ENCODE data around the gene ICE2. TPM values are rescaled to one million over a fixed set of nuclear protein-coding genes. Genes with fewer than 3 reads are reported as not detected.
A peak's percentile ranks its signal among the peaks of the same experiment; 100 is the strongest.

ICE2 gene
- total RNA-seq, 1 donor from 2014 or later: 67.2 TPM

DNA sequence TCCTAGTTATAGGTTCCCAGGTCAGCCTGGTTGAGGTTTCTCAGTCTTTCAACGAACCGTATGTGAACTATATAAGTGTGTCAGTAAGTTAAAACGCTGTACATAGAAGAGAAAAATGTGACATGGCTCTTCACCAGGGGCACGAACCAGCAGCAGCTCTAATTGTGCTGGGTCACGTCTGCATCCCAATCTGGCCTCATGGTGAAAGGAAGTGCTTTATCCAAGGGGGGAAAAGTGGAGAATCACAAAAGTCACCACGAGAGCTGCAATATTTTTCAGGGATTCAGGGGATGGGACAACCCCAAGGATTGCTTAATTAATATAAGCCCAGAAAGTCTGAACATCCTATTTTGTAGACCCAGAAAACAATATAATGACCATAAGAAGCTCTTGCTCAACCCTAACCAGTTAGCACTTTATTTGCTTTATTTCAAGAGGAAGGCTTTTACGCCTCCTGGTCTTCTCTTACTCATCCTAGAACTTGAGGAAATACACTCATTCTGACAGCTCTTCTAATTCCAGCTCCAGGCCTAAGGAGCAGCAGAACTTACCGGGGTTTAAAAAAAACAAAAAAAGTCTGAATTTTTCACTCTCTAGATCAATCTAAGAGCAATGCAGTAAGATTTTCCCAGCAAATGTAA, 97.7 kb downstream of the ICE2 start:
- TF ChIP-seq, protein P1, sequence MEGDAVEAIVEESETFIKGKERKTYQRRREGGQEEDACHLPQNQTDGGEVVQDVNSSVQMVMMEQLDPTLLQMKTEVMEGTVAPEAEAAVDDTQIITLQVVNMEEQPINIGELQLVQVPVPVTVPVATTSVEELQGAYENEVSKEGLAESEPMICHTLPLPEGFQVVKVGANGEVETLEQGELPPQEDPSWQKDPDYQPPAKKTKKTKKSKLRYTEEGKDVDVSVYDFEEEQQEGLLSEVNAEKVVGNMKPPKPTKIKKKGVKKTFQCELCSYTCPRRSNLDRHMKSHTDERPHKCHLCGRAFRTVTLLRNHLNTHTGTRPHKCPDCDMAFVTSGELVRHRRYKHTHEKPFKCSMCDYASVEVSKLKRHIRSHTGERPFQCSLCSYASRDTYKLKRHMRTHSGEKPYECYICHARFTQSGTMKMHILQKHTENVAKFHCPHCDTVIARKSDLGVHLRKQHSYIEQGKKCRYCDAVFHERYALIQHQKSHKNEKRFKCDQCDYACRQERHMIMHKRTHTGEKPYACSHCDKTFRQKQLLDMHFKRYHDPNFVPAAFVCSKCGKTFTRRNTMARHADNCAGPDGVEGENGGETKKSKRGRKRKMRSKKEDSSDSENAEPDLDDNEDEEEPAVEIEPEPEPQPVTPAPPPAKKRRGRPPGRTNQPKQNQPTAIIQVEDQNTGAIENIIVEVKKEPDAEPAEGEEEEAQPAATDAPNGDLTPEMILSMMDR (IDR thresholded peaks at IDR 0.05; ENCODE audit: unreplicated experiment): no peak
- peaks cover 75% of the 10 kb centered on the region for H3K4me1 Mint-ChIP-seq
- peaks cover 42% of the 10 kb centered on the region for H3K36me3 Mint-ChIP-seq
- H3K27me3 Mint-ChIP-seq (ENCODE audit: low read depth): no peaks in the 10 kb centered on the region
- H3K27ac Mint-ChIP-seq: peak overlapping the region; percentile 97
- no peaks in the 10 kb centered on the region for H3K9me3 Mint-ChIP-seq
- DNase-seq (ENCODE audit: low spot score in 2 of 2, unreplicated experiment in 2 of 2): no peak
- peak overlapping the region; percentile 9 for H3K4me3 Mint-ChIP-seq

DNA sequence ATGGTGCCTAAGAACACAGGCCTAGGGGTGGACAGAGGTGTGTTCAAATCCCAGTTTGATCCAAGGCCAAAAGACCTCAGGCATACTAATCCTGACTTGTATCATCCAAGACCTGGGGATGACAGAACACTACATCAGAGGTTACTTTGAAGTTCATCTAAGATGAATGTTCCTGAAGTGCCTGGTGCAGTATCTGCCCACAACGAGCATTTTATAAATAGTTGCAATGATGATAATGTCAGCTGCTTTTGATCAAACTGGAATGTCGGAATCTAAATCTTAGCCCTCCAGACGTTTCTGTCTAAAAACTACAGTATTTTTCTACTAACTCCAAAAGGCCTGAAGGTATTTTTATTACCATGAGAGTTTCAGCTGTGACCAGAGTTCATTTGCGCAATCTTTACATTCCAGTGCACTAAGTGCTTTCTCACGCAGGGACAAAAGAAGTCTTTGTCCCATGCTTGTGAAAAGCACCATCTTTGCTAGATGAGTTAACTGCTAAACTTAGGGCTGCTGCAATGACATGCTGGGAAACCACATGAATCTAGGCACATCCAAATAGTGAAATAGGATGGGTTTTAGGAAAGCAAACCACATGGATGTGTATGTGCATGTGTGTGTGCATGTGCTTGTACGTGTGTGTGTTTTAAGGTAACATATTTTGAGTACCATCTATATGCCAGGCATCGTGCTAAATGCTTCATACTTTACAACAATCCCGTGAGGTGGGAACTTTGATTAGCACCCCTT, 99.2 kb downstream of the ICE2 start:
- H3K4me1 Mint-ChIP-seq: peaks cover 82% of the 10 kb centered on the region
- peak overlapping the region; percentile 97 for H3K27ac Mint-ChIP-seq
- H3K4me3 Mint-ChIP-seq: no peak overlapping the region
- H3K36me3 Mint-ChIP-seq: peaks cover 42% of the 10 kb centered on the region
- DNase-seq (ENCODE audit: low spot score in 2 of 2, unreplicated experiment in 2 of 2): no peak
- no peaks in the 10 kb centered on the region for H3K9me3 Mint-ChIP-seq
- TF ChIP-seq, protein P1 (IDR thresholded peaks at IDR 0.05; ENCODE audit: unreplicated experiment): no peak
- H3K27me3 Mint-ChIP-seq (ENCODE audit: low read depth): no peaks in the 10 kb centered on the region

DNA sequence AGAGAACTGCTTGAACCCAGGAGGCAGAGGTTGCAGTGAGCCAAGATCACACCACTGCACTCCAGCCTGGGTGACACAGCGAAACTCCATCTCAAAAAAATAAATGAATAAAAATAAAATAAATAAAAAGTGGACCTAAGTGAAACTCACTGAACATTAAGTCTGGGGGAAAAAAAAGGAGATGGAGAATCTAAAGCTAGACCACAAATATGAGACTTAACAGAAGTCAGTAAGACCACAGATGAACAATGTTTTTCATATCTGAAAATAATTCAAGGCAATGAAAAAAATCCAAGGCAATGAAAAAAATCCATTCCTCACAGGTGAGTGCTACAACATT, 99.8 kb downstream of the ICE2 start:
- Mint-ChIP-seq H3K4me3 (no peak overlapping the region), H3K36me3 (peaks cover 39% of the 10 kb centered on the region)

DNA sequence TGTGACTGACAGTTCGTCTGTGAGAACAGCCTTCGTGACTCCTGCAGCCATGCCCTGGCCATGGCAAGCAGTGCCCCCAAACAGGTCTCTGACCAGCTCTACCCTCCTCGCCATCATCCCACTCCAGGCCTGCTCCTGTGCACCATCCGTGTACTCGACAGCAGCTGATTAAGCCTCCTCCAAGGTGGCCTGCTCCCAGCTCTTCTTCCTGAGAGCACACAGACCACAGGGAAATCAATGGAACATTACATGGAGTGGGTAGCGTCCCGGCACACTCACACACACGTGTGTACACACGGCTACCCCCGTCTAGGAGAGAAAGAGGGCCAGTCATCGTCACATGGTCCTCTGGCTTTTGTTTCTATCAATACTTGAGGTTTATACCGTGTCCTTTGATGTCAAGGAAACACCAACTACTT, 102.3 kb downstream of the ICE2 start:
- peak overlapping the region; percentile 97 for H3K27ac Mint-ChIP-seq
- no peaks in the 10 kb centered on the region for H3K27me3 Mint-ChIP-seq (ENCODE audit: low read depth)
- H3K9me3 Mint-ChIP-seq: no peaks in the 10 kb centered on the region
- H3K36me3 Mint-ChIP-seq: peaks cover 39% of the 10 kb centered on the region
- H3K4me1 Mint-ChIP-seq: peaks cover 76% of the 10 kb centered on the region
- no peak overlapping the region for H3K4me3 Mint-ChIP-seq
- TF ChIP-seq, protein P1 (IDR thresholded peaks at IDR 0.05; ENCODE audit: unreplicated experiment): no peak
- no peak for DNase-seq (ENCODE audit: low spot score in 2 of 2, unreplicated experiment in 2 of 2)

More for the DNA sequence above, 99.8 kb downstream of the ICE2 start:
- Mint-ChIP-seq H3K4me1 (peaks cover 82% of the 10 kb centered on the region), H3K9me3 (no peaks in the 10 kb centered on the region), H3K27ac (peak overlapping the region; percentile 97), H3K27me3 (ENCODE audit: low read depth) (no peaks in the 10 kb centered on the region)
- TF ChIP-seq, protein P1 (IDR thresholded peaks at IDR 0.05; ENCODE audit: unreplicated experiment): no peak
- no peak for DNase-seq (ENCODE audit: low spot score in 2 of 2, unreplicated experiment in 2 of 2)

DNA sequence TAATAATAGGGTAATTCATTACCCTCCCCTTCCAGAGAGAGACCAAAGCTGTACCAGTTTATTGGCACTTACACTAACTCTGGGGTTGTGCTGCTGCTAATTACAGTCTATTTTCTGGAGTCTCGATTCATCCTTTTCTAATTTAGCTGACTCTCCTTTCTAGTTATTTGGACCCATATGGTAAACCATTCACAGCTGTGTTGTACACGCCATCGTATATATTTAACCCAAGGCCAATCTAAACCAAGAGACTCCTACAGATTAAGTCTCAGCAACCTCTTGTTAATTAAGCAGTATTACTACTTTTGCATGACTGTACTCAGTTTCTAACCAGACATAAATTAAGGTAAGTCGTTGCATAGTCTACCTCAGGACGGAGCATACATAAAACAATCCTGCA, 103.6 kb downstream of the ICE2 start:
- peak overlapping the region; percentile 97 for H3K27ac Mint-ChIP-seq

More for the DNA sequence above, 103.6 kb downstream of the ICE2 start:
- no peaks in the 10 kb centered on the region for H3K9me3 Mint-ChIP-seq
- TF ChIP-seq, protein P1 (IDR thresholded peaks at IDR 0.05; ENCODE audit: unreplicated experiment): no peak
- peaks cover 79% of the 10 kb centered on the region for H3K4me1 Mint-ChIP-seq
- H3K27me3 Mint-ChIP-seq (ENCODE audit: low read depth): no peaks in the 10 kb centered on the region
- no peak for DNase-seq (ENCODE audit: low spot score in 2 of 2, unreplicated experiment in 2 of 2)
- H3K36me3 Mint-ChIP-seq: peaks cover 42% of the 10 kb centered on the region
- H3K4me3 Mint-ChIP-seq: peak overlapping the region; percentile 13
